COLO829 (cell line): ENCODE data around the gene GXYLT2.
"Not testable (repeated sequence)": the region's sequence is repeated elsewhere in the genome, so short reads cannot be mapped to it uniquely, and the experiment has no call there.

Experiments
- DNase-seq: peaks from one replicate; pipeline ENCODE4 v3.0.0; 2012; ENCODE audit warnings: low spot score

GXYLT2 gene

GRCh38 chr3:72974956-72975355 lies 87.1 kb downstream of the GXYLT2 start:
- no peak for DNase-seq

- DNase-seq: no peak
Measured at GRCh38 chr3:72976281-72976741, 88.5 kb downstream of the GXYLT2 start.

GRCh38 chr3:72977060-72977808 lies 89.4 kb downstream of the GXYLT2 start:
- no peak for DNase-seq

GRCh38 chr3:72982609-72983366 lies 94.9 kb downstream of the GXYLT2 start:
- no peak for DNase-seq

- no peak for DNase-seq
Measured at GRCh38 chr3:72985576-72985975, 97.7 kb downstream of the GXYLT2 start.

GRCh38 chr3:72990701-72991395 lies 103.0 kb downstream of the GXYLT2 start:
- DNase-seq: no peak

GRCh38 chr3:72991522-72991921 lies 103.7 kb downstream of the GXYLT2 start:
- no peak for DNase-seq

GRCh38 chr3:72993391-72993790 lies 105.5 kb downstream of the GXYLT2 start:
- DNase-seq: no peak

- DNase-seq: no peak
Measured at GRCh38 chr3:72995337-72995736, 107.5 kb downstream of the GXYLT2 start.

GRCh38 chr3:72996121-72996472 lies 108.3 kb downstream of the GXYLT2 start:
- no peak for DNase-seq

GRCh38 chr3:72996473-72997333 lies 108.9 kb downstream of the GXYLT2 start, which contains the start of gene PPP4R2:
TSS of gene PPP4R2 (plus strand) at chr3:72996811. CDS start at chr3:72997038, 227 bp downstream.
- peak; percentile 81 for DNase-seq

- DNase-seq: peak; percentile 67
Measured at GRCh38 chr3:72997421-72997961, 109.6 kb downstream of the GXYLT2 start.

- DNase-seq: no peak
Measured at GRCh38 chr3:72998466-72998865, 110.6 kb downstream of the GXYLT2 start.

GRCh38 chr3:72999951-73000350 lies 112.1 kb downstream of the GXYLT2 start:
- no peak for DNase-seq

- not testable (repeated sequence) for DNase-seq
Measured at GRCh38 chr3:73003050-73003449, 115.2 kb downstream of the GXYLT2 start.

- no peak for DNase-seq
Measured at GRCh38 chr3:73004316-73004715, 116.5 kb downstream of the GXYLT2 start.

- no peak for DNase-seq
Measured at GRCh38 chr3:73007992-73008712, 120.3 kb downstream of the GXYLT2 start.

- no peak for DNase-seq
Measured at GRCh38 chr3:73009008-73009407, 121.2 kb downstream of the GXYLT2 start.

GRCh38 chr3:73009750-73010149 lies 121.9 kb downstream of the GXYLT2 start:
- no peak for DNase-seq

GRCh38 chr3:73010158-73010557 lies 122.3 kb downstream of the GXYLT2 start:
- no peak for DNase-seq

- DNase-seq: no peak
Measured at GRCh38 chr3:73018298-73018697, 130.5 kb downstream of the GXYLT2 start.
